Measurements from ENCODE around the gene ATP8A2. TPM values are rescaled to one million over a fixed set of nuclear protein-coding genes. Genes with fewer than 3 reads are reported as not detected.

The ATP8A2 gene
- total and polyA plus RNA-seq, 7 donors = under 0.01 to 2.2 (median 1.2) TPM; not detected in 1

GRCh38 chr13:25375727-25376358, 4.1 kb downstream of the ATP8A2 start:
- peaks cover 5 to 55% (median 29%) of the 10 kb centered on the region in 3 donors for H3K27me3 ChIP-seq
- no peaks in the 10 kb centered on the region for H3K9me3 ChIP-seq
- no peak for TF ChIP-seq POLR2A (IDR thresholded peaks at IDR 0.05)
- TF ChIP-seq, protein P1, sequence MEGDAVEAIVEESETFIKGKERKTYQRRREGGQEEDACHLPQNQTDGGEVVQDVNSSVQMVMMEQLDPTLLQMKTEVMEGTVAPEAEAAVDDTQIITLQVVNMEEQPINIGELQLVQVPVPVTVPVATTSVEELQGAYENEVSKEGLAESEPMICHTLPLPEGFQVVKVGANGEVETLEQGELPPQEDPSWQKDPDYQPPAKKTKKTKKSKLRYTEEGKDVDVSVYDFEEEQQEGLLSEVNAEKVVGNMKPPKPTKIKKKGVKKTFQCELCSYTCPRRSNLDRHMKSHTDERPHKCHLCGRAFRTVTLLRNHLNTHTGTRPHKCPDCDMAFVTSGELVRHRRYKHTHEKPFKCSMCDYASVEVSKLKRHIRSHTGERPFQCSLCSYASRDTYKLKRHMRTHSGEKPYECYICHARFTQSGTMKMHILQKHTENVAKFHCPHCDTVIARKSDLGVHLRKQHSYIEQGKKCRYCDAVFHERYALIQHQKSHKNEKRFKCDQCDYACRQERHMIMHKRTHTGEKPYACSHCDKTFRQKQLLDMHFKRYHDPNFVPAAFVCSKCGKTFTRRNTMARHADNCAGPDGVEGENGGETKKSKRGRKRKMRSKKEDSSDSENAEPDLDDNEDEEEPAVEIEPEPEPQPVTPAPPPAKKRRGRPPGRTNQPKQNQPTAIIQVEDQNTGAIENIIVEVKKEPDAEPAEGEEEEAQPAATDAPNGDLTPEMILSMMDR (IDR thresholded peaks at IDR 0.05) = peak in 2 of 4 experiments; percentile 30 to 43
- no peak for TF ChIP-seq POLR2AphosphoS5 (IDR thresholded peaks at IDR 0.05)
- no peak for TF ChIP-seq EP300 (IDR thresholded peaks at IDR 0.05)
- H3K4me3 ChIP-seq = no peak overlapping the region
- 29 to 35% methylated on average over 9 of the region's 9 CpGs for WGBS, 2 donors
- peaks cover 0 to 9% (median 8%) of the 10 kb centered on the region in 4 donors for H3K4me1 ChIP-seq
- no peak overlapping the region for H3K27ac ChIP-seq
- intact Hi-C loops (cut with DNase I) = no loop called here
- DNase-seq = no peak
- no peaks in the 10 kb centered on the region for H3K36me3 ChIP-seq

GRCh38 chr13:25377244-25377962, 5.6 kb downstream of the ATP8A2 start:
- intact Hi-C loops (cut with DNase I) = no loop called here
- DNase-seq = no peak
- Histone ChIP-seq H3K4me1 (peaks cover 0 to 4% (median 3%) of the 10 kb centered on the region in 4 donors), H3K27me3 (peaks cover 0 to 39% (median 18%) of the 10 kb centered on the region in 3 donors), H3K9me3 (no peaks in the 10 kb centered on the region), H3K27ac (no peak overlapping the region), H3K4me3 (no peak overlapping the region), H3K36me3 (no peaks in the 10 kb centered on the region)
- TF ChIP-seq POLR2AphosphoS5 (IDR thresholded peaks at IDR 0.05) = no peak
- TF ChIP-seq EP300 (IDR thresholded peaks at IDR 0.05) = no peak
- TF ChIP-seq POLR2A (IDR thresholded peaks at IDR 0.05) = no peak
- TF ChIP-seq, protein P1 (IDR thresholded peaks at IDR 0.05) = no peak
- 70 to 85% methylated on average over 7 of the region's 7 CpGs for WGBS, 2 donors

GRCh38 chr13:25378528-25378927, 6.8 kb downstream of the ATP8A2 start:
- Histone ChIP-seq H3K27me3 (peaks cover 0 to 28% (median 7%) of the 10 kb centered on the region in 3 donors), H3K9me3 (no peaks in the 10 kb centered on the region), H3K36me3 (no peaks in the 10 kb centered on the region), H3K4me3 (no peak overlapping the region), H3K27ac (no peak overlapping the region), H3K4me1 (no peaks in the 10 kb centered on the region)
- 75 to 85% methylated on average over 5 of the region's 5 CpGs for WGBS, 2 donors
- intact Hi-C loops (cut with DNase I) = no loop called here
- TF ChIP-seq POLR2A (IDR thresholded peaks at IDR 0.05) (no peak), EP300 (IDR thresholded peaks at IDR 0.05) (no peak), POLR2AphosphoS5 (IDR thresholded peaks at IDR 0.05) (no peak)
- TF ChIP-seq, protein P1 (IDR thresholded peaks at IDR 0.05) = no peak
- DNase-seq = no peak

DNA sequence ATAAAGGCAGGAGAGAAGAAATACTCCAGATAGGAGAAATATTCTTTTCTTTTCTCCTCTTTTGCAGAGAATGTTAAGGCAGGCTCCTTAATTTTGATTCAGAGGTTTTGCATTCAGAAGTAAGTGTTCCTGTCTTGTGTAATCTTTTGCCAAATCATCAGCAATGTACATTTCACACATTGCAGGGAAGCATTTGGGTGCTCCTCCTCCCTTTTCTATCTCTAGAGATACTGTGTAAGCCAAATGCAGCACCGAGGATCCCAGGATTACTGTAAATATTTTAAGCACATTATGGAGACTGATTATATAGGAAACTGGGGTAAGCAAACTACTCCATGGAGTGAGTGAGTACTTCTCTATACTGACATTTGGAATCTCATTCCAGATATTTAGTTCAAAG, 7.2 kb downstream of the ATP8A2 start:
- no peaks in the 10 kb centered on the region for H3K36me3 ChIP-seq
- no peak for TF ChIP-seq POLR2A (IDR thresholded peaks at IDR 0.05)
- TF ChIP-seq EP300 (IDR thresholded peaks at IDR 0.05) = no peak
- TF ChIP-seq POLR2AphosphoS5 (IDR thresholded peaks at IDR 0.05) = no peak
- TF ChIP-seq, protein P1 (IDR thresholded peaks at IDR 0.05) = no peak
- no peak for DNase-seq
- WGBS, 2 donors = 13 to 49% methylated on average over 1 of the region's 1 CpG
- intact Hi-C loops (cut with DNase I) = no loop called here
- no peak overlapping the region for H3K27ac ChIP-seq
- no peaks in the 10 kb centered on the region for H3K9me3 ChIP-seq
- no peaks in the 10 kb centered on the region for H3K4me1 ChIP-seq
- no peak overlapping the region for H3K4me3 ChIP-seq
- peaks cover 0 to 23% (median 5%) of the 10 kb centered on the region in 3 donors for H3K27me3 ChIP-seq
